Measurements from ENCODE around the gene PTPN23. TPM values are rescaled to one million over a fixed set of nuclear protein-coding genes. Genes with fewer than 3 reads are reported as not detected.

PTPN23 gene
- total and polyA plus RNA-seq, 11 donors, result 11.0 to 30.3 (median 17.4) TPM

GRCh38 chr3:47378869-47379268 is 2.0 kb upstream of the PTPN23 start:
- H3K27me3 ChIP-seq, result no peaks in the 10 kb centered on the region
- ATAC-seq, result no peak
- intact Hi-C loops (cut with DNase I), result loop anchor here in 1 of 10 donors (10.0 kb wide), 1 partner anchor 674 kb away; the partner anchor contains the start of gene TMIE

DNA sequence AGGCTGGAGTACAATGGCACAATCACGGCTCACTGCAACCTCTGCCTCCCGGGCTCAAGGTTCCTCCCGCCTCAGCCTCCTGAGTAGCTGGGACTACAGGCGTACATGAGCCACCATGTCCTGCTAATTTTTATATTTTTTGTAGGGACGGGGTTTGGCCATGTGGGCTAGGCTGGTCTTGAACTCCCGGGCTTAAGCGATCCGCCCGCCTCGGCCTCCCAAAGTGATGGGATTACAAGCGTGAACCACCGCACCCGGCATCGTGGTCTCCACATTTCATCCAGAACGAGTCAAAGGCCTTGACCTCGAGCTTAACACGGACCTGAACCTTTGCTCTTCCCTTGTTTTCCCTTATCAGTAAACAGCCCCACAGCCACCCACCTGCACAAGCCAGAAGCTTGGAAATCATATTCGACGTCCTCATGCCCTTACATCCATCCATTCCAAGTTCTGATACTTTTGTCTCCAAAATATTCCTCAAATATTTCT is 1.4 kb upstream of the PTPN23 start:
- intact Hi-C loops (cut with DNase I), result loop anchor here in 1 of 10 donors (10.0 kb wide), 1 partner anchor 675 kb away; the partner anchor contains the start of gene TMIE
- 90 to 93% (median 91%) methylated on average over 19 of the region's 19 CpGs for WGBS, 4 donors
- H3K36me3 ChIP-seq, result peaks cover 0 to 5% (median 0%) of the 10 kb centered on the region in 9 donors
- H3K27ac ChIP-seq, result peak overlapping the region in 6 of 12 donors; percentile 86 to 98 (median 97)
- DNase-seq, result no peak
- peaks cover 0 to 50% (median 22%) of the 10 kb centered on the region in 12 donors for H3K4me1 ChIP-seq
- peak overlapping the region in 11 of 12 donors; percentile 60 to 97 (median 83) for H3K4me3 ChIP-seq
- no peak for TF ChIP-seq POLR2A (IDR thresholded peaks at IDR 0.05)
- TF ChIP-seq, protein P1, sequence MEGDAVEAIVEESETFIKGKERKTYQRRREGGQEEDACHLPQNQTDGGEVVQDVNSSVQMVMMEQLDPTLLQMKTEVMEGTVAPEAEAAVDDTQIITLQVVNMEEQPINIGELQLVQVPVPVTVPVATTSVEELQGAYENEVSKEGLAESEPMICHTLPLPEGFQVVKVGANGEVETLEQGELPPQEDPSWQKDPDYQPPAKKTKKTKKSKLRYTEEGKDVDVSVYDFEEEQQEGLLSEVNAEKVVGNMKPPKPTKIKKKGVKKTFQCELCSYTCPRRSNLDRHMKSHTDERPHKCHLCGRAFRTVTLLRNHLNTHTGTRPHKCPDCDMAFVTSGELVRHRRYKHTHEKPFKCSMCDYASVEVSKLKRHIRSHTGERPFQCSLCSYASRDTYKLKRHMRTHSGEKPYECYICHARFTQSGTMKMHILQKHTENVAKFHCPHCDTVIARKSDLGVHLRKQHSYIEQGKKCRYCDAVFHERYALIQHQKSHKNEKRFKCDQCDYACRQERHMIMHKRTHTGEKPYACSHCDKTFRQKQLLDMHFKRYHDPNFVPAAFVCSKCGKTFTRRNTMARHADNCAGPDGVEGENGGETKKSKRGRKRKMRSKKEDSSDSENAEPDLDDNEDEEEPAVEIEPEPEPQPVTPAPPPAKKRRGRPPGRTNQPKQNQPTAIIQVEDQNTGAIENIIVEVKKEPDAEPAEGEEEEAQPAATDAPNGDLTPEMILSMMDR (IDR thresholded peaks at IDR 0.05), result no peak
- no peaks in the 10 kb centered on the region for H3K9me3 ChIP-seq
- no peak for ATAC-seq
- H3K27me3 ChIP-seq, result no peaks in the 10 kb centered on the region

More at GRCh38 chr3:47378869-47379268, 2.0 kb upstream of the PTPN23 start:
- H3K9me3 ChIP-seq, result no peaks in the 10 kb centered on the region
- peaks cover 0 to 5% (median 0%) of the 10 kb centered on the region in 9 donors for H3K36me3 ChIP-seq
- peak overlapping the region in 1 of 12 donors; percentile 70 for H3K4me3 ChIP-seq
- peaks cover 0 to 50% (median 22%) of the 10 kb centered on the region in 12 donors for H3K4me1 ChIP-seq
- DNase-seq, result no peak
- no peak for TF ChIP-seq POLR2A (IDR thresholded peaks at IDR 0.05)
- TF ChIP-seq, protein P1 (IDR thresholded peaks at IDR 0.05), result no peak
- no peak overlapping the region for H3K27ac ChIP-seq

DNA sequence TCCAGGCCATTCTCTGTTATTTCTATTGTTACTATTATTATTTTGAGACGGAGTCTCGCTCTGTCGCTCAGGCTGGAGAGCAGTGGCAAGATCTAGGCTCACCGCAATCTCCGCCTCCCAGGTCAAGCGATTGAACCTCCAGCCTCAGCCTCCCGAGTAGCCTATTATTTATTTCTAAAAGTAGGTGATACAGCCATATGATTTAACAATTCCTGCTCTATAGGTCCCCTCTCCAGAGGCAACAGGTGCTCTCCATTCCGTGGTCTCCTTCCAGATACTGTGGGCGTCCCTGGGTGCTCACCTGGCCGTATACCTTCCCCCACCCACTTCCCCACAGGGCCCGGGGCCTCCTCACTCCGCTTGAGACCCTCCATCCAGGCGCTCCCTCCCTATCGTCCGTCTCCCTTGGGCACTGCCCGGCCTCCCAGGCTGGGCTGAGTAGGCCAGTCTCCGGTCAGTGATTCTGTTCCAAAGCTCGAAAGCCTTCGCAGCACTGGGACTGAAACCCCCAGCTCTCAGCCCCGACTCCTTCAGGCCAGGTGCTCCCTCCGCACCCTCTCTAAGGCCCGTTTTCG is 708 bp upstream of the PTPN23 start:
- no peaks in the 10 kb centered on the region for H3K9me3 ChIP-seq
- peak overlapping the region; percentile 78 to 98 (median 93) for H3K27ac ChIP-seq
- DNase-seq (no peak), ATAC-seq (peak in 2 of 4 donors; percentile 4 to 21)
- H3K4me3 ChIP-seq, result peak overlapping the region; percentile 54 to 97 (median 80)
- no peaks in the 10 kb centered on the region for H3K27me3 ChIP-seq
- H3K4me1 ChIP-seq, result peaks cover 0 to 50% (median 22%) of the 10 kb centered on the region in 12 donors
- 11 to 17% (median 15%) methylated on average over 22 to 23 of the region's 23 CpGs for WGBS, 4 donors
- H3K36me3 ChIP-seq, result peaks cover 0 to 7% (median 0%) of the 10 kb centered on the region in 9 donors
- no peak for TF ChIP-seq POLR2A (IDR thresholded peaks at IDR 0.05)
- TF ChIP-seq, protein P1 (IDR thresholded peaks at IDR 0.05), result no peak
- intact Hi-C loops (cut with DNase I), result loop anchor here in 1 of 10 donors (5.0 kb wide), 2 partner anchors 97 to 98 kb away; partner anchors contain the start of genes KIF9, KLHL18 and SCAP

Measured in heart left ventricle (tissue), 16 donors.